Nephron progenitor cell (in vitro differentiated cells): ENCODE measurements around the gene SENP7.
"Not testable (repeated sequence)": the region's sequence is repeated elsewhere in the genome, so short reads cannot be mapped to it uniquely, and the experiment has no call there.

Experiments
- DNase-seq: peaks from one replicate; pipeline ENCODE4 v3.0.0; 2021
- H3K27ac Mint-ChIP-seq: 2 replicates; pipeline ENCODE4 v1.8.0; 2021; ENCODE audit warnings: mild to moderate bottlenecking, moderate library complexity, mixed read lengths
- H3K27me3 Mint-ChIP-seq: 2 replicates; pipeline ENCODE4 v1.8.0; 2021; ENCODE audit warnings: mild to moderate bottlenecking, low read depth, mixed read lengths; ENCODE audit not compliant: poor library complexity
- H3K36me3 Mint-ChIP-seq: 2 replicates; pipeline ENCODE4 v1.8.0; 2021; ENCODE audit warnings: low read depth, mixed read lengths
- H3K4me1 Mint-ChIP-seq: 2 replicates; pipeline ENCODE4 v1.8.0; 2021; ENCODE audit warnings: mixed read lengths
- H3K4me3 Mint-ChIP-seq: 2 replicates; pipeline ENCODE4 v1.8.0; 2021; ENCODE audit warnings: mild to moderate bottlenecking, moderate library complexity, mixed read lengths
- H3K9me3 Mint-ChIP-seq: 2 replicates; pipeline ENCODE4 v1.8.0; 2021; ENCODE audit warnings: mild to moderate bottlenecking, moderate library complexity, mixed read lengths
- CTCF ChIP-seq: fragments of 200-600 bp; sonication (generic); IDR thresholded peaks from 2 replicates; pipeline ENCODE4 v1.5.0; 2021; ENCODE audit warnings: antibody characterized with exemption

Gene SENP7

DNA sequence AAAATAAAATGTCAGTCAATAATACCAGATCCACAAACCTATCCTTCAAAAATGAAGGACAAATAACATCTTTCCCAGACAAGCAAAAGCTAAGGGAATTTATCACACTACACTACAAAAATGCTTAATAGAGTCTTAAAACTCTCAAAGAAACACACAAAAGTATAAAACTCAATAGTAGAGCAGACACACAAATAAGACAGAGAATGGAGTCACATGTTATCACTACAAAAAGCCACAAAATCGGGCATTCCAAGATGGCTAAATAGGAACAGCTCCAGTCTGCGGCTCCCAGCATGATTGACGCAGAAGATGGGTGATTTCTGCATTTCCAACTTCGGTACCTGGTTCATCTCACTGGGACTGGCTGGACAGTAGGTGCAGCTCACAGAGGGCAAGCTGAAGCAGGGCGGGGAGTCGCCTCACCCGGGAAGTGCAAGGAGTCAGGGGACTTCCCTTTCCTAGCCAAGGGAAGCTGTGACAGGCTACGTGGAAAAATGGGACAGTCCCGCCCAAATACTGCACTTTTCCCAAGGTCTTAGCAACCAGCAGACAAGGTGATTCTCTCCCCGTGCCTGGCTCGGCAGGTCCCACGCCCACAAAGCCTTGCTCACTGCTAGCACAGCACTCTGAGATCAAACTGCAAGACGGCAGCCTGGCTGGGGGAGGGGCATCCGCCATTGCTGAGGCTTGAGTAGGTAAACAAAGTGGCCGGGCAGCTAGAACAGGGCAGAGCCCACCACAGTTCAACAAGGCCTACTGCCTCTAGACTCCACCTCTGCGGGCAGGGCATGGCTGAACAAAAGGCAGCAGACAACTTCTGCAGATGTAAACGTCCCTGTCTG is 46.3 kb downstream of the SENP7 start:
- Mint-ChIP-seq H3K4me3 (peak overlapping the region; percentile 74), H3K9me3 (peaks cover 48% of the 10 kb centered on the region), H3K27ac (peak overlapping the region; percentile 98), H3K27me3 (no peaks in the 10 kb centered on the region), H3K36me3 (peaks cover 76% of the 10 kb centered on the region), H3K4me1 (peaks cover 24% of the 10 kb centered on the region)
- peak; percentile 48 for DNase-seq
- TF ChIP-seq CTCF = no peak

DNA sequence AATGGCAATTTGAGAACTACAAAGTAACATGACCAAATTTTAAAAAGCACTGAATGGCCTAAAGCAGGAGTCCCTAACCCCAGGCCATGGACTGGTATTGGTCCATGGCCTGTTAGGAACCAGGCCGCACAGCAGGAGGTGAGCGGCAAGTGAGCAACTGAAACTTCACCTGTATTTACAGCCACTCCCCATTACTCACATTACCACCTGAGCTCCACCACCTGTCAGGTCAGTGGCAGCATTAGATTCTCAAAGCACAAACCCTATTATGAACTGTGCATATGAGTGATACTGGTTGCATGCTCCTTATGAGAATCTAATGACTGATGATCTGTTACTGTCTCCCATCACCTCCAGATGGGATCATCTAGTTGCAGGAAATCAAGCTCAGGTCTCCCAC is 48.8 kb downstream of the SENP7 start:
- H3K36me3 Mint-ChIP-seq = peaks cover 72% of the 10 kb centered on the region
- no peak overlapping the region for H3K27ac Mint-ChIP-seq
- no peaks in the 10 kb centered on the region for H3K27me3 Mint-ChIP-seq
- TF ChIP-seq CTCF = no peak
- H3K4me1 Mint-ChIP-seq = peaks cover 24% of the 10 kb centered on the region
- H3K9me3 Mint-ChIP-seq = peaks cover 30% of the 10 kb centered on the region
- H3K4me3 Mint-ChIP-seq = no peak overlapping the region
- no peak for DNase-seq

- H3K27ac Mint-ChIP-seq = no peak overlapping the region
- peaks cover 56% of the 10 kb centered on the region for H3K36me3 Mint-ChIP-seq
- no peak overlapping the region for H3K4me3 Mint-ChIP-seq
- peaks cover 10% of the 10 kb centered on the region for H3K9me3 Mint-ChIP-seq
- peaks cover 12% of the 10 kb centered on the region for H3K4me1 Mint-ChIP-seq
- no peaks in the 10 kb centered on the region for H3K27me3 Mint-ChIP-seq
- no peak for TF ChIP-seq CTCF
- no peak for DNase-seq
These were observed 51.6 kb downstream of the SENP7 start for GRCh38 chr3:101461451-101461850.

- peaks cover 12% of the 10 kb centered on the region for H3K9me3 Mint-ChIP-seq
- no peak for TF ChIP-seq CTCF
- H3K36me3 Mint-ChIP-seq = peaks cover 55% of the 10 kb centered on the region
- no peaks in the 10 kb centered on the region for H3K4me1 Mint-ChIP-seq
- H3K27me3 Mint-ChIP-seq = no peaks in the 10 kb centered on the region
- H3K4me3 Mint-ChIP-seq = no peak overlapping the region
- no peak overlapping the region for H3K27ac Mint-ChIP-seq
- DNase-seq = no peak
These were observed 54.6 kb downstream of the SENP7 start for GRCh38 chr3:101458387-101458786.

GRCh38 chr3:101454629-101455028 is 58.4 kb downstream of the SENP7 start:
- Mint-ChIP-seq H3K27ac (no peak overlapping the region), H3K4me1 (no peaks in the 10 kb centered on the region), H3K36me3 (peaks cover 46% of the 10 kb centered on the region), H3K4me3 (no peak overlapping the region), H3K27me3 (no peaks in the 10 kb centered on the region), H3K9me3 (peaks cover 33% of the 10 kb centered on the region)
- TF ChIP-seq CTCF = no peak
- no peak for DNase-seq

- peaks cover 35% of the 10 kb centered on the region for H3K9me3 Mint-ChIP-seq
- no peak for TF ChIP-seq CTCF
- H3K4me1 Mint-ChIP-seq = no peaks in the 10 kb centered on the region
- no peak for DNase-seq
- H3K27me3 Mint-ChIP-seq = no peaks in the 10 kb centered on the region
- H3K36me3 Mint-ChIP-seq = peaks cover 52% of the 10 kb centered on the region
- no peak overlapping the region for H3K4me3 Mint-ChIP-seq
- no peak overlapping the region for H3K27ac Mint-ChIP-seq
These were observed 59.1 kb downstream of the SENP7 start for GRCh38 chr3:101453961-101454360.

DNA sequence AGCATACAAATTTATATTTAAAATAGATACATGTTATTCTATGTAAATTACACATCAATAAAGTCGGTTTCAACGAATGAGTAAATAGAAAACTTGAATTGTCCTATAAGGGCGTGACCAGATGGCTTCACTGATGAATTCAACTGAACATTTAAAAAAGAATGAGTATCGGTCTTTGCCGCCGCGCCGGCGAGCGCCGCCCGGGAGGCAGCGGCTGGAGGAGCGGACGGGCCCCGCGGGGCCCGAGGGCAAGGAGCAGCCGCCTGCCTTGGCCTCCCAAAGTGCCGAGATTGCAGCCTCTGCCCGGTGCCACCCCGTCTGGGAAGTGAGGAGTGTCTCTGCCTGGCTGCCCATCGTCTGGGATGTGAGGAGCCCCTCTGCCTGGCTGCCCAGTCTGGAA is 74.4 kb downstream of the SENP7 start:
- not testable (repeated sequence) for H3K27ac Mint-ChIP-seq, H3K27me3 Mint-ChIP-seq, DNase-seq, H3K4me1 Mint-ChIP-seq, H3K4me3 Mint-ChIP-seq
- peaks cover 77% of the 10 kb centered on the region for H3K36me3 Mint-ChIP-seq
- H3K9me3 Mint-ChIP-seq = peaks cover 77% of the 10 kb centered on the region
